ENCODE results near the gene EVI2A. TPM values are rescaled to one million over a fixed set of nuclear protein-coding genes. Genes with fewer than 3 reads are reported as not detected.

Gene EVI2A
- total RNA-seq, 1 donor from 2014 or later, result 1.1 TPM

DNA sequence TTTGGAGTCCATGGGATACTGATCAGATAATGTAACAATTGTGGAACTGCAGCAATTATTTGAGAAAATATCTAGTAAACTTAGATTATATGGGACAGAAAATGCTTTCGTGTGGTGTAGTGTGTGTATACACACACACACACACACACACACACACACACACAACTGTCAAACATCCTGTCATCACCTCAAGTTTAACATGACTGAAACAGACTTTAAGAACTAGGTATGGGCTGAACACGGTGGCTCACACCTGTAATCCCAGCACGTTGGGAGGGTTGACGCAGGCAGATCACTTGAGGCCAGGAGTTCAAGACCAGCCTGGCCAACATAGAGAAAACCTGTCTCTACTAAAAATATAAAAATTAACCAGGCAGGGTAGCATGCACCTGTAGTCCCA, 544 bp upstream of the EVI2A start:
- FAIRE-seq, result no peak
- Histone ChIP-seq H3K27me3 (ENCODE audit: insufficient read depth, low read length) (no peaks in the 10 kb centered on the region), H3K4me1 (ENCODE audit: insufficient read depth, low read length) (peaks cover 16% of the 10 kb centered on the region), H3K9ac (ENCODE audit: low read length) (no peak overlapping the region), H3K79me2 (ENCODE audit: insufficient read depth, low read length) (peaks cover 3% of the 10 kb centered on the region), H3K4me2 (ENCODE audit: low read length) (peak overlapping the region; percentile 75), H3K4me3 (ENCODE audit: insufficient read depth, low read depth, low read length) (no peak overlapping the region), H3K9me3 (ENCODE audit: insufficient read depth, low read depth, low read length) (no peaks in the 10 kb centered on the region), H2AFZ (ENCODE audit: low read depth, low read length) (no peak overlapping the region), H3K27ac (ENCODE audit: low read depth, low read length) (peak overlapping the region; percentile 16), H3K36me3 (ENCODE audit: insufficient read depth, low read length) (peaks cover 3% of the 10 kb centered on the region), H4K20me1 (ENCODE audit: insufficient read depth, low read length) (peaks cover 5% of the 10 kb centered on the region)
- DNase-seq (ENCODE audit: low read depth), result no peak
- Mint-ChIP-seq H3K27me3 (ENCODE audit: low read depth, unreplicated experiment) (no peaks in the 10 kb centered on the region), H3K27ac (ENCODE audit: unreplicated experiment) (no peak overlapping the region), H3K4me3 (ENCODE audit: unreplicated experiment) (no peak overlapping the region), H3K4me1 (ENCODE audit: low read depth, unreplicated experiment) (peaks cover 30% of the 10 kb centered on the region), H3K36me3 (ENCODE audit: low read depth, unreplicated experiment) (peaks cover 10% of the 10 kb centered on the region), H3K9me3 (ENCODE audit: unreplicated experiment) (no peaks in the 10 kb centered on the region)
- TF ChIP-seq, protein P1, sequence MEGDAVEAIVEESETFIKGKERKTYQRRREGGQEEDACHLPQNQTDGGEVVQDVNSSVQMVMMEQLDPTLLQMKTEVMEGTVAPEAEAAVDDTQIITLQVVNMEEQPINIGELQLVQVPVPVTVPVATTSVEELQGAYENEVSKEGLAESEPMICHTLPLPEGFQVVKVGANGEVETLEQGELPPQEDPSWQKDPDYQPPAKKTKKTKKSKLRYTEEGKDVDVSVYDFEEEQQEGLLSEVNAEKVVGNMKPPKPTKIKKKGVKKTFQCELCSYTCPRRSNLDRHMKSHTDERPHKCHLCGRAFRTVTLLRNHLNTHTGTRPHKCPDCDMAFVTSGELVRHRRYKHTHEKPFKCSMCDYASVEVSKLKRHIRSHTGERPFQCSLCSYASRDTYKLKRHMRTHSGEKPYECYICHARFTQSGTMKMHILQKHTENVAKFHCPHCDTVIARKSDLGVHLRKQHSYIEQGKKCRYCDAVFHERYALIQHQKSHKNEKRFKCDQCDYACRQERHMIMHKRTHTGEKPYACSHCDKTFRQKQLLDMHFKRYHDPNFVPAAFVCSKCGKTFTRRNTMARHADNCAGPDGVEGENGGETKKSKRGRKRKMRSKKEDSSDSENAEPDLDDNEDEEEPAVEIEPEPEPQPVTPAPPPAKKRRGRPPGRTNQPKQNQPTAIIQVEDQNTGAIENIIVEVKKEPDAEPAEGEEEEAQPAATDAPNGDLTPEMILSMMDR (IDR thresholded peaks at IDR 0.05; ENCODE audit: insufficient read depth, low read depth, low read length), result no peak
- TF ChIP-seq EZH2 (IDR thresholded peaks at IDR 0.05; ENCODE audit: insufficient read depth, low read length), result no peak

DNA sequence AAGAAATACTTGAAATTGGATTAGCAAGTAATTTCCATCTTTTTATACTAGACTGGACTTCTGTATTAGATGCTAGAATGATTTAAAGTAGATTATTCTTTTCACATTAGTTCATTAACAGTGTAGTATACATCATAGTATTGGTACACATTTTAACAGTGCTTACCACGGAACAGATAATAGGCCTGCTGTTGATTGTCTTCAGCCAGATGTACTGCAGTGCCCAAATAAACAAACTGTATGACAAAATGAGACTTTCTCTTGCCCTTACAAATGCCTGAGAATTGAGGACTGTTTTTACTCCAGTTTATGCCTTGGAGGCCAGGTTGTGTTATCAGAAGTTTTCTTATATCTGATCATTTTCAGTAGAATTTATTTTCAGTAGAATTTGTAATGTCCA, 631 bp downstream of the EVI2A start:
- peak overlapping the region; percentile 36 for H3K4me3 ChIP-seq (ENCODE audit: insufficient read depth, low read depth, low read length)
- peak overlapping the region; percentile 66 for H3K27ac Mint-ChIP-seq (ENCODE audit: unreplicated experiment)
- no peak for FAIRE-seq

DNA sequence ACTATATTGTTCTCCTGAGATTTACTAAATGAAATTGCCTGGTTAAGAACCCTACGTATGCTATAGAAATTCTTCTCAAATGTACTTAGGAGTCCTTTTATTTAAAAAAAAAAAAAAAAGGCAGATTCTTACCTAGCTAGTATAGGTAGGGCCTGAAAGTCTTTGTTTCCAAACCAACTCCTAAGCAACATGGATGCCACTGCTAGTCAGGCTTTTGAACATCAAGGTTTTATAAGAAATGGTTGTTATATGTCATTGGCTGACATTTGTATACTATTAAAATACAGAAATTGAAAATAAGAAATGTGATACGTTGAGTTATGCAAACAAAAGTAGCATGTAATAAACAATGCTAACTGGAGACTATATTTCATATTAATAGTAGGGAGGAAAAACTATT, 1.2 kb downstream of the EVI2A start:
- no peak for FAIRE-seq
- H3K4me1 Mint-ChIP-seq (ENCODE audit: low read depth, unreplicated experiment), result peaks cover 27% of the 10 kb centered on the region
- H3K27ac Mint-ChIP-seq (ENCODE audit: unreplicated experiment), result no peak overlapping the region

More for the DNA sequence above, 631 bp downstream of the EVI2A start:
- peaks cover 27% of the 10 kb centered on the region for H3K4me1 Mint-ChIP-seq (ENCODE audit: low read depth, unreplicated experiment)
- Histone ChIP-seq H3K9ac (ENCODE audit: low read length) (peak overlapping the region; percentile 42), H3K27me3 (ENCODE audit: insufficient read depth, low read length) (no peaks in the 10 kb centered on the region), H3K27ac (ENCODE audit: low read depth, low read length) (peak overlapping the region; percentile 50), H3K4me1 (ENCODE audit: insufficient read depth, low read length) (peaks cover 16% of the 10 kb centered on the region), H3K4me2 (ENCODE audit: low read length) (peak overlapping the region; percentile 75), H2AFZ (ENCODE audit: low read depth, low read length) (no peak overlapping the region), H3K79me2 (ENCODE audit: insufficient read depth, low read length) (peaks cover 3% of the 10 kb centered on the region), H3K9me3 (ENCODE audit: insufficient read depth, low read depth, low read length) (no peaks in the 10 kb centered on the region), H3K36me3 (ENCODE audit: insufficient read depth, low read length) (no peaks in the 10 kb centered on the region), H4K20me1 (ENCODE audit: insufficient read depth, low read length) (peaks cover 5% of the 10 kb centered on the region)
- TF ChIP-seq, protein P1 (IDR thresholded peaks at IDR 0.05; ENCODE audit: insufficient read depth, low read depth, low read length), result no peak
- TF ChIP-seq EZH2 (IDR thresholded peaks at IDR 0.05; ENCODE audit: insufficient read depth, low read length), result no peak
- H3K9me3 Mint-ChIP-seq (ENCODE audit: unreplicated experiment), result no peaks in the 10 kb centered on the region
- H3K36me3 Mint-ChIP-seq (ENCODE audit: low read depth, unreplicated experiment), result peaks cover 6% of the 10 kb centered on the region
- no peaks in the 10 kb centered on the region for H3K27me3 Mint-ChIP-seq (ENCODE audit: low read depth, unreplicated experiment)
- H3K4me3 Mint-ChIP-seq (ENCODE audit: unreplicated experiment), result no peak overlapping the region
- DNase-seq (ENCODE audit: low read depth), result peak; percentile 12

More for the DNA sequence above, 1.2 kb downstream of the EVI2A start:
- H3K79me2 ChIP-seq (ENCODE audit: insufficient read depth, low read length), result peaks cover 3% of the 10 kb centered on the region
- H3K4me3 Mint-ChIP-seq (ENCODE audit: unreplicated experiment), result no peak overlapping the region
- TF ChIP-seq EZH2 (IDR thresholded peaks at IDR 0.05; ENCODE audit: insufficient read depth, low read length), result no peak
- TF ChIP-seq, protein P1 (IDR thresholded peaks at IDR 0.05; ENCODE audit: insufficient read depth, low read depth, low read length), result no peak
- H3K36me3 Mint-ChIP-seq (ENCODE audit: low read depth, unreplicated experiment), result peaks cover 5% of the 10 kb centered on the region
- DNase-seq (ENCODE audit: low read depth), result no peak
- no peaks in the 10 kb centered on the region for H3K27me3 Mint-ChIP-seq (ENCODE audit: low read depth, unreplicated experiment)
- no peaks in the 10 kb centered on the region for H3K27me3 ChIP-seq (ENCODE audit: insufficient read depth, low read length)
- no peaks in the 10 kb centered on the region for H3K36me3 ChIP-seq (ENCODE audit: insufficient read depth, low read length)
- H3K9me3 ChIP-seq (ENCODE audit: insufficient read depth, low read depth, low read length), result no peaks in the 10 kb centered on the region
- peaks cover 16% of the 10 kb centered on the region for H3K4me1 ChIP-seq (ENCODE audit: insufficient read depth, low read length)
- H3K4me2 ChIP-seq (ENCODE audit: low read length), result peak overlapping the region; percentile 75
- no peak overlapping the region for H3K27ac ChIP-seq (ENCODE audit: low read depth, low read length)
- H3K9me3 Mint-ChIP-seq (ENCODE audit: unreplicated experiment), result no peaks in the 10 kb centered on the region
- no peak overlapping the region for H3K4me3 ChIP-seq (ENCODE audit: insufficient read depth, low read depth, low read length)
- no peak overlapping the region for H2AFZ ChIP-seq (ENCODE audit: low read depth, low read length)
- H4K20me1 ChIP-seq (ENCODE audit: insufficient read depth, low read length), result peaks cover 3% of the 10 kb centered on the region
- H3K9ac ChIP-seq (ENCODE audit: low read length), result no peak overlapping the region
